Measurements from ENCODE around the gene MUC15.

Gene MUC15

DNA sequence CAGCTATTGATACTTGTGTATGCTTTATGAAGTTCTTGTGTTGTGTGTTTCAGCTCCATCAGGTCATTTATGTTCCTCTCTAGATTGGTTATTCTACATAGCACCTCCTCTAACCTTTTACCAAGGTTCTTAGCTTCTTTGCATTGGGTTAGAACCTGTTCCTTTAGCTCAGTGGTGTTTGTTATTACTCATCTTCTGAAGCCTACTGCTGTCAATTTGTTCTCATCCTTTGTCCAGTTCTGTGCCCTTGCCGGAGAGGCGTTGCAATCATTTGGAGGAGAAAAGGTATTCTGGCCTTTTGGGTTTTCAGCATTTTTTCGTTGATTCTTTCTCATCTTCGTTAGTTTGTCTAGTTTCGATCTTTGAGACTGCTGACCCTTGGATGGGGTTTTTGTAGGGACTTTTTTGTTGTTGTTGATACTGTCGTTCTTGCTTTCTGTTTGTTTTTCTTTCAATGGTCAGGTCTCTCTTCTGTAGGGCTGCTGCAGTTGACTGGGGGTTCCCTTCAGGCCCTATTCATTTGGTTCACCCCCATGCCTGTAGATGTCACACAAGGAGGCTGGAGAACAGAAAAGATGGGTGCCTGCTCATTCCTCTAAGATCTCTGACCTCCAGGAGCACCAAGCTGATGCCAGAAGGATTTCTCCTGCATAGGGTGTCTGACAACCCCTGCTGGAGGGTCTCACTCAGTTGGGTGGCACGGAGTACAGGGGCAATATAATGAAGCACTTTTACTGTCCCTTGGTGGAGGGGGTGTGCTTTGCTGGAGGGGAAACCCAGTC is 35.9 kb upstream of the MUC15 start:
- Histone ChIP-seq H3K27me3 (ENCODE audit: insufficient read depth, poor library complexity, severe bottlenecking) (no peaks in the 10 kb centered on the region), H3K4me3 (replicated peaks; ENCODE audit: insufficient read depth, low read length) (no peak overlapping the region), H3K27ac (replicated peaks) (no peak overlapping the region)
- DNase-seq (ENCODE audit: low read depth in 1 of 2, low spot score in 1 of 2) = no peak
- TF ChIP-seq, protein P1, sequence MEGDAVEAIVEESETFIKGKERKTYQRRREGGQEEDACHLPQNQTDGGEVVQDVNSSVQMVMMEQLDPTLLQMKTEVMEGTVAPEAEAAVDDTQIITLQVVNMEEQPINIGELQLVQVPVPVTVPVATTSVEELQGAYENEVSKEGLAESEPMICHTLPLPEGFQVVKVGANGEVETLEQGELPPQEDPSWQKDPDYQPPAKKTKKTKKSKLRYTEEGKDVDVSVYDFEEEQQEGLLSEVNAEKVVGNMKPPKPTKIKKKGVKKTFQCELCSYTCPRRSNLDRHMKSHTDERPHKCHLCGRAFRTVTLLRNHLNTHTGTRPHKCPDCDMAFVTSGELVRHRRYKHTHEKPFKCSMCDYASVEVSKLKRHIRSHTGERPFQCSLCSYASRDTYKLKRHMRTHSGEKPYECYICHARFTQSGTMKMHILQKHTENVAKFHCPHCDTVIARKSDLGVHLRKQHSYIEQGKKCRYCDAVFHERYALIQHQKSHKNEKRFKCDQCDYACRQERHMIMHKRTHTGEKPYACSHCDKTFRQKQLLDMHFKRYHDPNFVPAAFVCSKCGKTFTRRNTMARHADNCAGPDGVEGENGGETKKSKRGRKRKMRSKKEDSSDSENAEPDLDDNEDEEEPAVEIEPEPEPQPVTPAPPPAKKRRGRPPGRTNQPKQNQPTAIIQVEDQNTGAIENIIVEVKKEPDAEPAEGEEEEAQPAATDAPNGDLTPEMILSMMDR (IDR thresholded peaks at IDR 0.05; ENCODE audit: insufficient read depth, low read length) = no peak
- TF ChIP-seq, protein P2, sequence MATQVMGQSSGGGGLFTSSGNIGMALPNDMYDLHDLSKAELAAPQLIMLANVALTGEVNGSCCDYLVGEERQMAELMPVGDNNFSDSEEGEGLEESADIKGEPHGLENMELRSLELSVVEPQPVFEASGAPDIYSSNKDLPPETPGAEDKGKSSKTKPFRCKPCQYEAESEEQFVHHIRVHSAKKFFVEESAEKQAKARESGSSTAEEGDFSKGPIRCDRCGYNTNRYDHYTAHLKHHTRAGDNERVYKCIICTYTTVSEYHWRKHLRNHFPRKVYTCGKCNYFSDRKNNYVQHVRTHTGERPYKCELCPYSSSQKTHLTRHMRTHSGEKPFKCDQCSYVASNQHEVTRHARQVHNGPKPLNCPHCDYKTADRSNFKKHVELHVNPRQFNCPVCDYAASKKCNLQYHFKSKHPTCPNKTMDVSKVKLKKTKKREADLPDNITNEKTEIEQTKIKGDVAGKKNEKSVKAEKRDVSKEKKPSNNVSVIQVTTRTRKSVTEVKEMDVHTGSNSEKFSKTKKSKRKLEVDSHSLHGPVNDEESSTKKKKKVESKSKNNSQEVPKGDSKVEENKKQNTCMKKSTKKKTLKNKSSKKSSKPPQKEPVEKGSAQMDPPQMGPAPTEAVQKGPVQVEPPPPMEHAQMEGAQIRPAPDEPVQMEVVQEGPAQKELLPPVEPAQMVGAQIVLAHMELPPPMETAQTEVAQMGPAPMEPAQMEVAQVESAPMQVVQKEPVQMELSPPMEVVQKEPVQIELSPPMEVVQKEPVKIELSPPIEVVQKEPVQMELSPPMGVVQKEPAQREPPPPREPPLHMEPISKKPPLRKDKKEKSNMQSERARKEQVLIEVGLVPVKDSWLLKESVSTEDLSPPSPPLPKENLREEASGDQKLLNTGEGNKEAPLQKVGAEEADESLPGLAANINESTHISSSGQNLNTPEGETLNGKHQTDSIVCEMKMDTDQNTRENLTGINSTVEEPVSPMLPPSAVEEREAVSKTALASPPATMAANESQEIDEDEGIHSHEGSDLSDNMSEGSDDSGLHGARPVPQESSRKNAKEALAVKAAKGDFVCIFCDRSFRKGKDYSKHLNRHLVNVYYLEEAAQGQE (IDR thresholded peaks at IDR 0.05; ENCODE audit: insufficient replicate concordance, low read depth) = no peak
- TF ChIP-seq SPI1 (IDR thresholded peaks at IDR 0.05; ENCODE audit: borderline replicate concordance, low read depth) = no peak
- TF ChIP-seq POLR2AphosphoS5 (IDR thresholded peaks at IDR 0.05; ENCODE audit: low read depth) = no peak
- no peak for TF ChIP-seq GABPA (IDR thresholded peaks at IDR 0.05; ENCODE audit: low read depth)

DNA sequence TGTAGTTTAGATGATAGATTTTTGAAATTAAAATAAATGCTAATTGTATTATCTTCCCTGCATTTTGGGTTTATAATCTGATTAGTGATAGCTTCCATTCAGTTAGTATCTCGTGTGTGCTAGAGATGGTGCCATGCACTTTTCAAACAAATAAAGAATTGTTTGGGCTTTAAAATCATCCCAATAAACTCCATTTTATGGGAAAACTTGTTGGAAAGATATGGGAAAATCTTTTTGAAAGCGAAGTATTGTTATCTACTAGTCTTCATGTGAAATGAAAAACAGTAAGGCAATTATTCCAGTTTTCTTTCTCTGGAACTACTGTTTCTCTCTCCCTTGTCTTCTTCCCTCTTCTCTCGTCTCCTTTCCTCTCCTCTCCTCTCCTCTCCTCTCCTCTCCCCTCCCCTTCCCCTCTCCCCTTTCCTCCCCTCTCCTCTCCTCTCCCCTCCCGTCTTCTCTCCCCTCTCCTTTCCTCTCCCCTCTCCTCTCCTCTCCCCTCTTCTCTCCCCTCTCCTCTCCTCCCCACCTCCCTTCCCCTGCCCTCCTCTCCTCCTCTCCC is 27.9 kb upstream of the MUC15 start:
- no peak for DNase-seq (ENCODE audit: low read depth in 1 of 2, low spot score in 1 of 2)
- Histone ChIP-seq H3K4me3 (replicated peaks; ENCODE audit: insufficient read depth, low read length) (no peak overlapping the region), H3K27me3 (ENCODE audit: insufficient read depth, poor library complexity, severe bottlenecking) (no peaks in the 10 kb centered on the region), H3K27ac (replicated peaks) (peak overlapping the region; percentile 53)
- TF ChIP-seq, protein P1 (IDR thresholded peaks at IDR 0.05; ENCODE audit: insufficient read depth, low read length) = no peak
- TF ChIP-seq GABPA (IDR thresholded peaks at IDR 0.05; ENCODE audit: low read depth) (no peak), SPI1 (IDR thresholded peaks at IDR 0.05; ENCODE audit: borderline replicate concordance, low read depth) (no peak), POLR2AphosphoS5 (IDR thresholded peaks at IDR 0.05; ENCODE audit: low read depth) (no peak)
- TF ChIP-seq, protein P2 (IDR thresholded peaks at IDR 0.05; ENCODE audit: insufficient replicate concordance, low read depth) = no peak

DNA sequence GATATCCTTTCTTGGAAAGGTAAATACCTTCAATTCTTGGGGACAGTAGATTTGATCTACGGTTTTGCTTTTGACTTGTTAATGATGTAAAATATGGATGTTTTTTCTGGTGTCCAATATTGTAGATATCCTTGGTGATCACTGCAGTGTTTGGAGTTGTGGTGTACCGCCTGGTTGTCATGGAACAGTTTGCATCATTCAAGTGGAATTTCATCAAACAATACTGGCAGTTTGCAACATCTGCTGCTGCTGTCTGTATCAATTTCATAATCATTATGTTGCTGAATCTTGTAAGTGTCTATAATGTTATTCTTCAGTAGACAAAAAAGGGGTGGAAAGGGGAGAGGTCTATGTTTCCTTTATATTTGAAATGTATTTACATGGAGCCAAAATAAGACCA is 27.4 kb upstream of the MUC15 start:
- TF ChIP-seq POLR2AphosphoS5 (IDR thresholded peaks at IDR 0.05; ENCODE audit: low read depth) (no peak), SPI1 (IDR thresholded peaks at IDR 0.05; ENCODE audit: borderline replicate concordance, low read depth) (no peak), GABPA (IDR thresholded peaks at IDR 0.05; ENCODE audit: low read depth) (no peak)
- TF ChIP-seq, protein P2 (IDR thresholded peaks at IDR 0.05; ENCODE audit: insufficient replicate concordance, low read depth) = no peak
- TF ChIP-seq, protein P1 (IDR thresholded peaks at IDR 0.05; ENCODE audit: insufficient read depth, low read length) = no peak
- Histone ChIP-seq H3K27ac (replicated peaks) (peak overlapping the region; percentile 58), H3K27me3 (ENCODE audit: insufficient read depth, poor library complexity, severe bottlenecking) (no peaks in the 10 kb centered on the region), H3K4me3 (replicated peaks; ENCODE audit: insufficient read depth, low read length) (no peak overlapping the region)
- DNase-seq (ENCODE audit: low read depth in 1 of 2, low spot score in 1 of 2) = peak; percentile 31 to 55

Measured in HL-60 (cell line).